Panc1 (cell line): ENCODE data around the gene CIROP. TPM values are rescaled to one million over a fixed set of nuclear protein-coding genes. Genes with fewer than 3 reads are reported as not detected.

ENCODE experiments used
- ATAC-seq: fragments of 200-7000 bp; cut with Tn5 transposase; 2 replicates; pipeline ENCODE4 v1.9.1; 2020; ENCODE audit warnings: mild to moderate bottlenecking, moderate library complexity
- BruUV-seq: library from RNA; stranded (reverse); fragments of 400-500 nt; replicated peaks from 2 replicates; lab custom pipeline; 2021; lab: Mats Ljungman, UMichigan
- CTCF ChIA-PET: fragments of 300-600 bp; sonication (Branson Sonifier 250); formaldehyde crosslinking; loops from one replicate; lab custom pipeline; 2022; ENCODE audit warnings: antibody characterized with exemption; lab: Charles Lee
- POLR2A ChIA-PET: fragments of 300-600 bp; sonication (Branson Sonifier 250); formaldehyde crosslinking; loops from one replicate; lab custom pipeline; 2022; ENCODE audit warnings: antibody characterized with exemption; lab: Charles Lee
- DNase-seq: peaks from one replicate; pipeline ENCODE4 v3.0.0-alpha.2; 2010; ENCODE audit warnings: low read depth, low spot score
- H3K27ac ChIP-seq: 2 replicates; pipeline ENCODE4 v1.5.1; 2011; ENCODE audit warnings: mild to moderate bottlenecking, low read length, inconsistent platforms
- H3K27me3 ChIP-seq: fragments of 200-500 bp; sonication (Bioruptor generic); 2 replicates; pipeline ENCODE4 v1.6.0; 2014; ENCODE audit warnings: low read length, inconsistent platforms; ENCODE audit not compliant: control insufficient read depth, insufficient read depth
- H3K36me3 ChIP-seq: fragments of 200-500 bp; sonication (Bioruptor generic); 2 replicates; pipeline ENCODE4 v1.5.1; 2014; ENCODE audit warnings: inconsistent platforms, mild to moderate bottlenecking, low read length, moderate library complexity; ENCODE audit not compliant: control insufficient read depth, insufficient read depth
- H3K4me1 ChIP-seq: 2 replicates; pipeline ENCODE4 v1.5.1; 2011; ENCODE audit warnings: inconsistent platforms, mild to moderate bottlenecking, low read length, moderate library complexity; ENCODE audit not compliant: control insufficient read depth, insufficient read depth
- H3K4me3 ChIP-seq, 2 experiments: 2 replicates each; pipeline ENCODE4 v1.5.1; 2011 to 2012; ENCODE audit warnings: low read depth in 2 of 2, low read length in 2 of 2, mild to moderate bottlenecking in 2 of 2, inconsistent platforms in 1 of 2, moderate library complexity in 1 of 2
- H3K9me3 ChIP-seq: fragments of 200-500 bp; sonication (Bioruptor generic); 2 replicates; pipeline ENCODE4 v1.5.1; 2014; ENCODE audit warnings: low read depth, mild to moderate bottlenecking, inconsistent platforms, low read length, moderate library complexity; ENCODE audit not compliant: control insufficient read depth, insufficient read depth
- POLR2AphosphoS5 ChIP-seq: IDR thresholded peaks from 2 replicates; pipeline ENCODE4 v1.6.1; 2012; ENCODE audit warnings: mild to moderate bottlenecking, low read depth, low read length, moderate library complexity
- SIN3A ChIP-seq: IDR thresholded peaks from 2 replicates; pipeline ENCODE4 v1.6.1; 2012; ENCODE audit warnings: low read depth, mild to moderate bottlenecking, low read length, moderate library complexity, borderline replicate concordance; ENCODE audit not compliant: insufficient read depth
- TCF7L2 ChIP-seq: IDR thresholded peaks from 2 replicates; pipeline ENCODE4 v1.6.1; 2011; ENCODE audit warnings: mild to moderate bottlenecking, low read depth, low read length, inconsistent platforms
- in situ Hi-C: cut with HindIII; loops from 2 replicates; pipeline ENCODE4 v1.10.0; 2016; ENCODE audit warnings: low sequenced_read_pairs, low pct_unique_long_range_greater_than_20kb
- intact Hi-C: fragments of 100-400 bp; cut with micrococcal nuclease; formaldehyde crosslinking; loops from one replicate; pipeline ENCODE4 v1.10.0; 2022; ENCODE audit not compliant: unreplicated experiment
- total RNA-seq: library from RNA; stranded (reverse); gene quantifications from one replicate; pipeline ENCODE4 v1.2.1, GENCODE V29; 2021; ENCODE audit not compliant: unreplicated experiment
- TF ChIP-seq, protein P1 (sequence below), 2 experiments: IDR thresholded peaks; 2 replicates each; pipeline ENCODE4 v1.6.1; 2011 to 2012; ENCODE audit warnings: low read depth in 2 of 2, control low read depth in 1 of 2, low read length in 1 of 2, mild to moderate bottlenecking in 1 of 2, moderate library complexity in 1 of 2; ENCODE audit not compliant: insufficient read depth in 1 of 2
- TF ChIP-seq, protein P2 (sequence below): fragments of 450-650 bp; IDR thresholded peaks from 2 replicates; pipeline ENCODE4 v1.5.1; 2017; ENCODE audit warnings: mild to moderate bottlenecking

Gene CIROP
- total RNA-seq, 1 experiment from 2014 or later: not detected

DNA sequence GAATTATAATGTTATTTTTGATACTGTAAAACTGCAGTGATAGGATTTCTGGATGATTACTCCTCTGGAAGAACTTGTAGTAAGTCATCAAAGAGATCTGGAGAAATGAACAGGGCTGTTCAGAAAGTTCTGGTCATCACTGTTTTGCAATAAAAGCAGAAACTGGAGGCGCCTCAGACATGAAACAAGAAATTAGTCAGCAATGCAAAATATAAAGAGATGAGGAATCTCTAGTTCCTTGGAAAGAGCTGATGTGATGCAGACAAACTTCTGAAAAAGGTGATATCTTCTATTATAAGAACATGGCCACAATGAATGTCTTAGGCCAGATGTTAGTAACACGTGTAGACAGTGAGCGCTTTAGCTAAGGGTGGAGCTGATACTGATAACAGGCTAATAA, 19.3 kb downstream of the CIROP start:
- Histone ChIP-seq H3K9me3 (no peaks in the 10 kb centered on the region), H3K27ac (no peak overlapping the region), H3K4me1 (no peaks in the 10 kb centered on the region), H3K36me3 (peaks cover 49% of the 10 kb centered on the region), H3K4me3 (no peak overlapping the region), H3K27me3 (no peaks in the 10 kb centered on the region)
- TF ChIP-seq, protein P1, sequence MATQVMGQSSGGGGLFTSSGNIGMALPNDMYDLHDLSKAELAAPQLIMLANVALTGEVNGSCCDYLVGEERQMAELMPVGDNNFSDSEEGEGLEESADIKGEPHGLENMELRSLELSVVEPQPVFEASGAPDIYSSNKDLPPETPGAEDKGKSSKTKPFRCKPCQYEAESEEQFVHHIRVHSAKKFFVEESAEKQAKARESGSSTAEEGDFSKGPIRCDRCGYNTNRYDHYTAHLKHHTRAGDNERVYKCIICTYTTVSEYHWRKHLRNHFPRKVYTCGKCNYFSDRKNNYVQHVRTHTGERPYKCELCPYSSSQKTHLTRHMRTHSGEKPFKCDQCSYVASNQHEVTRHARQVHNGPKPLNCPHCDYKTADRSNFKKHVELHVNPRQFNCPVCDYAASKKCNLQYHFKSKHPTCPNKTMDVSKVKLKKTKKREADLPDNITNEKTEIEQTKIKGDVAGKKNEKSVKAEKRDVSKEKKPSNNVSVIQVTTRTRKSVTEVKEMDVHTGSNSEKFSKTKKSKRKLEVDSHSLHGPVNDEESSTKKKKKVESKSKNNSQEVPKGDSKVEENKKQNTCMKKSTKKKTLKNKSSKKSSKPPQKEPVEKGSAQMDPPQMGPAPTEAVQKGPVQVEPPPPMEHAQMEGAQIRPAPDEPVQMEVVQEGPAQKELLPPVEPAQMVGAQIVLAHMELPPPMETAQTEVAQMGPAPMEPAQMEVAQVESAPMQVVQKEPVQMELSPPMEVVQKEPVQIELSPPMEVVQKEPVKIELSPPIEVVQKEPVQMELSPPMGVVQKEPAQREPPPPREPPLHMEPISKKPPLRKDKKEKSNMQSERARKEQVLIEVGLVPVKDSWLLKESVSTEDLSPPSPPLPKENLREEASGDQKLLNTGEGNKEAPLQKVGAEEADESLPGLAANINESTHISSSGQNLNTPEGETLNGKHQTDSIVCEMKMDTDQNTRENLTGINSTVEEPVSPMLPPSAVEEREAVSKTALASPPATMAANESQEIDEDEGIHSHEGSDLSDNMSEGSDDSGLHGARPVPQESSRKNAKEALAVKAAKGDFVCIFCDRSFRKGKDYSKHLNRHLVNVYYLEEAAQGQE (IDR thresholded peaks at IDR 0.05; ENCODE audit: insufficient read depth in 1 of 2, low read depth in 2 of 2, low read length in 1 of 2): no peak
- no peak for TF ChIP-seq POLR2AphosphoS5
- TF ChIP-seq TCF7L2: no peak
- no peak for TF ChIP-seq SIN3A
- TF ChIP-seq, protein P2, sequence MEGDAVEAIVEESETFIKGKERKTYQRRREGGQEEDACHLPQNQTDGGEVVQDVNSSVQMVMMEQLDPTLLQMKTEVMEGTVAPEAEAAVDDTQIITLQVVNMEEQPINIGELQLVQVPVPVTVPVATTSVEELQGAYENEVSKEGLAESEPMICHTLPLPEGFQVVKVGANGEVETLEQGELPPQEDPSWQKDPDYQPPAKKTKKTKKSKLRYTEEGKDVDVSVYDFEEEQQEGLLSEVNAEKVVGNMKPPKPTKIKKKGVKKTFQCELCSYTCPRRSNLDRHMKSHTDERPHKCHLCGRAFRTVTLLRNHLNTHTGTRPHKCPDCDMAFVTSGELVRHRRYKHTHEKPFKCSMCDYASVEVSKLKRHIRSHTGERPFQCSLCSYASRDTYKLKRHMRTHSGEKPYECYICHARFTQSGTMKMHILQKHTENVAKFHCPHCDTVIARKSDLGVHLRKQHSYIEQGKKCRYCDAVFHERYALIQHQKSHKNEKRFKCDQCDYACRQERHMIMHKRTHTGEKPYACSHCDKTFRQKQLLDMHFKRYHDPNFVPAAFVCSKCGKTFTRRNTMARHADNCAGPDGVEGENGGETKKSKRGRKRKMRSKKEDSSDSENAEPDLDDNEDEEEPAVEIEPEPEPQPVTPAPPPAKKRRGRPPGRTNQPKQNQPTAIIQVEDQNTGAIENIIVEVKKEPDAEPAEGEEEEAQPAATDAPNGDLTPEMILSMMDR: no peak
- ChIA-PET POLR2A (interaction anchor here (0.6 kb wide), 1 partner anchor 230 kb away, joined by 5 read pairs; no protein-coding TSS in a partner anchor), CTCF (no interaction called here)
- in situ Hi-C loops: no loop called here
- no peak for DNase-seq
- BruUV-seq: no TSS peak
- intact Hi-C loops: no loop called here
- no peak for ATAC-seq

DNA sequence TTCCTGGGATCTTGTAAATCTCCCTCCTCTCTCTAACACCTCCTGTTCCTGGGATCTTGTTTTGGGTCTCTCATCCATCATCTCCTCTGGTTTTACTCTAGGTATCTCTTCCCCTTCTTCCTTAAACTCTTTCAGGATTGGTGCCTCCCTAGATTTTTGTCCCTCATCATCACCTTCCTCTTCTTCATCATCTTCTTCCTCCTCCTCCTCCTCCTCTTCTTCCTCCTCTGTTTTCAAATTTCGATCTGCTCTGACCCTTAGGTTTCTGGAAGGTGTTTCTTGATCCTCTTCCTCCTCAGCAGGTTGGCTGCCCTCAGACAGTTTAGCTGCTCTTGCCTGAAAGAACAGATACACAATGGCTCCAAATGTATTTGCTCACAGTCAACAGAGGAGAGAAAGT, 24.3 kb downstream of the CIROP start:
- DNase-seq: no peak
- no peaks in the 10 kb centered on the region for H3K27me3 ChIP-seq
- TF ChIP-seq, protein P2: no peak
- TF ChIP-seq SIN3A: no peak
- TF ChIP-seq POLR2AphosphoS5: no peak
- no peak for TF ChIP-seq TCF7L2
- TF ChIP-seq, protein P1 (IDR thresholded peaks at IDR 0.05; ENCODE audit: insufficient read depth in 1 of 2, low read depth in 2 of 2, low read length in 1 of 2): no peak
- ATAC-seq: no peak
- no peak overlapping the region for H3K27ac ChIP-seq
- no peaks in the 10 kb centered on the region for H3K9me3 ChIP-seq
- no TSS peak for BruUV-seq
- H3K4me3 ChIP-seq: no peak overlapping the region
- ChIA-PET CTCF (interaction anchor here (0.6 kb wide), 1 partner anchor 10 kb away, joined by 3 read pairs; no protein-coding TSS in a partner anchor), POLR2A (no interaction called here)
- intact Hi-C loops (no loop called here), in situ Hi-C loops (no loop called here)
- H3K4me1 ChIP-seq: peaks cover 13% of the 10 kb centered on the region
- H3K36me3 ChIP-seq: peaks cover 44% of the 10 kb centered on the region
